Activated gamma-delta T cell (primary cell): ENCODE measurements around the gene CDK10.

Experiments used
- DNase-seq: peaks from one replicate; lab custom pipeline; 2025; lab: John Stamatoyannopoulos, UW

Gene CDK10

DNA sequence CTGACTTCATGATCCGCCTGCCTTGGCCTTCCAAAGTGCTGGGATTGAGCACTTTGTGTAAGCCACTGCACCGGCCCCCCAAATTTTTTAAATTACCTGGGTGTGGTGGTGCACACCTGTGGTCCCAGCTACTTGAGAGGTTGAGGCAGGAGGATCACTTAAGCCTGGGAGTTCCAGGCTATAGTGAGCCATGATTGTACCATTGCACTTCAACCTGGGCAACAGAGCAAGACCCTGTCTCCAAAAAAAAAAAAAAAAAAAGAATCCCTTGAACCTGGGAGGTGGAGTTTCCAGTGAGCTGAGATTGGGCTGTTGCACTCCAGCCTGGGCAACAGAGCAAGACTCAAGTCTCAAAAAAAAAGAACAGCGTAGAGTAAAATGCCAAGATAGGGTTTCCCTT is 50.1 kb downstream of the CDK10 start:
- no peak for DNase-seq

DNA sequence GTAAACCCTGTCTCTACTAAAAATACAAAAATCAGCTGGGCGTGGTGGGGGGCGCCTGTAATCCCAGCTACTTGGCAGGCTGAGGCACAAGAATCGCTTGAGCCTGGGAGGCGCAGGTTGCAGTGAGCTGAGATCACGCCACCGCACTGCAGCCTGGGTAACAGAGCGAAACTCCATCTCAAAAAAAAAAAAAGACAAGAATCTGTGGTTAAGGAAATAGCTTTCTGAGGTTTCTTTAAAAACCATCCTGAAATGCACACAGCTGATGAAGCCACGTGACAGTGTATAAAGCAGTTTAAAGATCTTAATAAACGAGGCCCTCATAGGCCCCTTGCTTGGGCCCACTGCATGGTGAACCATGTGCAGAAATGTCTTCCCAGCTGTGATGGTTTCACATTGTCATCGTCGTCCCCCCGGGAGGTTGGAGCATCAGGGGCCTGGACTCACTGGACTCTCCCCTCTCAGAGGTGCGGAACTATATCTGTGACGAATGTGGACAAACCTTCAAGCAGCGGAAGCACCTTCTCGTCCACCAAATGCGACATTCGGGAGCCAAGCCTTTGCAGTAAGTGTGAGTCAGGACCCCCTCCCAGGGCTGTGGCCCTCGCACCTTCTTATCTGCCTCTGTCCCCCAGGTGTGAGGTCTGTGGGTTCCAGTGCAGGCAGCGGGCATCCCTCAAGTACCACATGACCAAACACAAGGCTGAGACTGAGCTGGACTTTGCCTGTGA is 51.0 kb downstream of the CDK10 start:
- no peak for DNase-seq

DNA sequence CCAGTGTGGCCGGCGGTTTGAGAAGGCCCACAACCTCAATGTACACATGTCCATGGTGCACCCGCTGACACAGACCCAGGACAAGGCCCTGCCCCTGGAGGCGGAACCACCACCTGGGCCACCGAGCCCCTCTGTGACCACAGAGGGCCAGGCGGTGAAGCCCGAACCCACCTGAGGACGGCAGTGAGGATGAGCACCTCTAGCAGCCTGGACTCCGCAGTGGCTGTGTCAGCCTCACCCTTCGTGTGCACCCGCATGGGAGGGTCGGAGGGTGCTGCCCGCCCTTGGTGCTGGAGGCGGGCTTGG is 51.5 kb downstream of the CDK10 start:
- no peak for DNase-seq

DNA sequence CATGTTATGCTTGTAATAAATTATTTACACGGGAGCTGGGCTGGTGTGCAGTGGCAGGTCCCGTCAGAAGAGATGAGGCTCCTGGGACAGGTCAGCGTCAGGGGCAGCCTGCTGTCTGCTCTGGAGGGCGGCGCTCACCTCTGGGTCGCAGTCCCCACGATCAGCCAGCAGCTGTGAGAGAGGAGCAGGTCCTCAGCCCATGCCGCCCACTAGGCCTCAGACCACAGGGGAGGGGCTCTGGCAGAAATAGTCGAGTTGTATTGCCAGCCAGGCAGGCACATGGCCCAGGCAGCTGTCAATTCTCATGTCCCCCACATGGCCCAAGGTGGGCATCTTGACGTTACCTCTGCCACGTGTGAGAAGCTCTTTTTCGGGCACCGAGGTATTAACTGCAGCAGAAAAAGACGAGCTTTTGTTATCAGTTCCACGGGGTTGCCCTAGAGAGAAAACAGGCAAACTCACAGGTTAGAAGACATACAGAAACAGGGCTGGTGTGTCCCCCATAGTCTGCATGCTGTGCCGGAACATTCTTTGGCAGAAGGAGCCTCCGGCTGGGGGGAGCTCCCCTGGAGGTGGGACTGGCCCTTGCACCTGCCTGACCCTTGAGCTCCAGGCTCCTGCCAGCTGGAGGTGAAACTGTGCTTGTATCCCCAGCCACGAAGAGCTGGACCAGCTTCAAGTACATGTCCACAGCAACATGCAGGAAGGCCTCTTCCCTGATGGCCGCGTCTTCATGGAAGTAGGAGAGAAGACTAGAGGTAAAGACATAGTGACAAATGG is 52.2 kb downstream of the CDK10 start:
- no peak for DNase-seq

DNA sequence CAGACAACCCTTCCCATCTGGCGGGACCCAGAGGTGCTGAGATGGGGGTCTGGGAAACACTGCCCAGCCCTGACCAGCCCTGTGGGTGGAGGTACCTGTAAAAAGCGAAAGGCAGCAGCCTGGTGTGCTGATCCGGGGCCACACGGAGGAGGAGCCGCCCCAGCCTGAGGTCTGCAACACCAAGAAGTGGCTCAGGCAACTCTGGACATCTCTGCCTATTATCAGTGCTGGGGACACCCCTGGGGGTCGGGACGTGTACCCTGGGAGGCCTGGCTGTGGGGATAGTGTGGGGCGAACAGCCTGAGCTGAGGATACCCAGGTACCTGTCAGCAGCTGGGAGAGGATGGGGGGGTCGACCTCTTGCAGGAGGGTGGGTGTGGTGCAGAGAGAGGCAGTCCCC is 52.9 kb downstream of the CDK10 start:
- DNase-seq, result no peak

DNA sequence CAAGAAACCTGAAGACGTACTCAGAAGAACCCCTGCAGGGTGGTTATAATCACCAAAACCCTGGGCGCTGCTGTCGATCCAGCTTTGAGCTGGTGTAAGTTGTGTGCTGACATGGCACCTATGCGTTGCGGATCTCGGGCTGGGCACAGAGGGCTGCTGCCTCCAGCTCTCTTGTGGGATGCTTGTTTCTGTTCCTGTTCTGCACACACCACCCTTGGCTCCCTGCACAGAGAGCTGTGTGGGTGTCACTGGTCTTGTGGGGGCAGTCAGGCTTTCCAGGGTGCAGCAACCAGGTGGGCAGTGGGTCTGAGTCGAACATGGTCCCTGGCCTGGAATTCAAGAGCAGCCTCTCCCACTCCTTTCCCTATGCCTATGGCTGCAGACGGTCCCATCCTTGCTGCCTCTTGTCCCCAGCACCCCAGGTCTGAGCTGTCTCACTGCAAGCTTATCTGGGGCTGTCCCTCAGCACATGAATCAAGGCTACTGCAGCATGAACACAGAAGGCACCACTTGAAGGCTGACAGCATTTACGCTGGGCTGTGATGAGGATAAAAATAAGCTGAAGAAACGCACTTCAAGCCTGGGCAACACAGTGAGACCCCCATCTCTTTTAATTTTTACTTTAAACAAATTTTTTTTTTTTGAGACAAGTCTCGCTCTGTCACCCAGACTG is 55.0 kb downstream of the CDK10 start:
- no peak for DNase-seq

DNA sequence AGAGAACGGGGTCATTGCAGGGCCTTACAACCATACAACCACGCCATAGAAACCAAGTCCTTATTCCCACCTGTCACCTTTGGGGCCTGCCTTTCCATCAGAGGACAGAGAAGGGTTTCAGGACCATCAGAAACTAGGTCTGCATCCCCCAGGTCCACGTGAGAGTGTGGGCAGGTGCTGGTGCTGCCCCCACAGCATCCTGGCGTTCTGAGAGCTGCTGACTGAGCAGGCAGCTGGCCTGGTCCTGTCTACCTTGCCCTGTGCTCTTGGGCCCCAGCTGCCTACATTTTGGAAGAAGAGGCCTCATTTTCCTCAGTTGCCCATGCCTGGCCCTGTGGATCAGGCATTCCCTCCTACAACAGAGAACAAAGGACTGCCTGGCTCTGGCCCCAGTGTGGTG is 56.5 kb downstream of the CDK10 start:
- no peak for DNase-seq

DNA sequence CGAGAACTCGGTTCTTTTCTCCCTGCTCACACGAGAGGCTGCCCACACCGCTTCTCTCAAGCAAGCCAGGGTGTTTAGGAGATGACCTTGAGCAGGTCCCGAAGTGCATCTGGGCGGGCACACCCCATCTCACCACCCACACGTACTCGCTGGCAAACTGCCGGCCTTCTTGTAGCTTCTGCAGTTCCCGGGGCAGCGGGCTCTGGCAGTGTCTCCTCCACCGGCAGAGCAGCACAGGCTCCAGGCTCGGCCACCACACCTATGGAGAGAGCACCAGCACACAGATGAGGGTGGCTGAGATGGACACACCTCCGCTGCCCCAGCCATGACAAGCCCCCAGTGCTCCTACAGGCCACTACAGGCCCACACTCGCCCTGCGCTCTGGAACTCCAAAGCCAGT is 58.3 kb downstream of the CDK10 start:
- DNase-seq, result no peak
